Activated B cell treated with CpG ODN at 0.5 μM for 24 hours (primary cell): ENCODE results near the gene CBFA2T3. TPM values are rescaled to one million over a fixed set of nuclear protein-coding genes. Genes with fewer than 3 reads are reported as not detected.

Experiments used
- ATAC-seq: fragments of 200-7000 bp; cut with Tn5 transposase; one replicate; pipeline ENCODE4 v1.10.0; 2021; ENCODE audit warnings: low read depth, mild to moderate bottlenecking, moderate library complexity
- CTCF ChIA-PET: fragments of 350-600 bp; sonication (Branson Sonifier 250); formaldehyde crosslinking; loops from one replicate; lab custom pipeline; 2021; ENCODE audit warnings: antibody characterized with exemption; lab: Charles Lee
- POLR2A ChIA-PET: fragments of 350-600 bp; sonication (Branson Sonifier 250); formaldehyde crosslinking; loops from one replicate; lab custom pipeline; 2021; ENCODE audit warnings: antibody characterized with exemption; lab: Charles Lee
- DNase-seq: peaks from one replicate; pipeline ENCODE4 v3.0.0; 2022
- H3K27ac Mint-ChIP-seq: one replicate; pipeline ENCODE4 v1.8.0; 2020; ENCODE audit warnings: mixed read lengths
- H3K27me3 Mint-ChIP-seq: one replicate; pipeline ENCODE4 v1.8.0; 2021; ENCODE audit warnings: mixed read lengths
- H3K36me3 Mint-ChIP-seq: one replicate; pipeline ENCODE4 v1.8.0; 2021; ENCODE audit warnings: low read depth, mixed read lengths
- H3K4me1 Mint-ChIP-seq: one replicate; pipeline ENCODE4 v1.8.0; 2021; ENCODE audit warnings: mixed read lengths
- H3K4me3 Mint-ChIP-seq: one replicate; pipeline ENCODE4 v1.8.0; 2020; ENCODE audit warnings: mild to moderate bottlenecking, mixed read lengths
- H3K9me3 Mint-ChIP-seq: one replicate; pipeline ENCODE4 v1.8.0; 2020; ENCODE audit warnings: mixed read lengths
- CTCF ChIP-seq: fragments of 200-600 bp; IDR thresholded peaks from one replicate; pipeline ENCODE4 v1.8.0; 2022; ENCODE audit warnings: antibody characterized with exemption, mild to moderate bottlenecking
- intact Hi-C: fragments of 100-400 bp; cut with micrococcal nuclease; formaldehyde crosslinking; loops from one replicate; pipeline ENCODE4 v1.15.1; 2024
- total RNA-seq: library from RNA; stranded (reverse); gene quantifications from 2 replicates; pipeline ENCODE4 v1.2.3, GENCODE V29; 2022

Gene CBFA2T3
- total RNA-seq, 1 donor from 2014 or later, result 63.3 TPM

GRCh38 chr16:89006036-89006752 lies 29.2 kb upstream of the CBFA2T3 start:
- Mint-ChIP-seq H3K27ac (no peak overlapping the region), H3K4me1 (peaks cover 19% of the 10 kb centered on the region), H3K4me3 (no peak overlapping the region), H3K27me3 (peaks cover 37% of the 10 kb centered on the region), H3K9me3 (no peaks in the 10 kb centered on the region), H3K36me3 (no peaks in the 10 kb centered on the region)
- TF ChIP-seq CTCF, result no peak
- DNase-seq, result no peak
- POLR2A ChIA-PET, result no interaction called here
- no peak for ATAC-seq
- intact Hi-C loops, result no loop called here
- CTCF ChIA-PET, result no interaction called here

GRCh38 chr16:89005201-89006035 lies 28.4 kb upstream of the CBFA2T3 start:
- Mint-ChIP-seq H3K27ac (no peak overlapping the region), H3K36me3 (no peaks in the 10 kb centered on the region), H3K4me3 (no peak overlapping the region), H3K27me3 (peaks cover 37% of the 10 kb centered on the region), H3K4me1 (peaks cover 20% of the 10 kb centered on the region), H3K9me3 (no peaks in the 10 kb centered on the region)
- no peak for TF ChIP-seq CTCF
- POLR2A ChIA-PET, result no interaction called here
- intact Hi-C loops, result loop anchor here (2.0 kb wide), 1 partner anchor 27 kb away; no protein-coding TSS in a partner anchor
- CTCF ChIA-PET, result no interaction called here
- ATAC-seq (no peak), DNase-seq (no peak)

- no peak for DNase-seq
- Mint-ChIP-seq H3K9me3 (peaks cover under 1% of the 10 kb centered on the region), H3K36me3 (no peaks in the 10 kb centered on the region), H3K27me3 (peaks cover 31% of the 10 kb centered on the region), H3K4me1 (peaks cover 27% of the 10 kb centered on the region), H3K27ac (no peak overlapping the region), H3K4me3 (peak overlapping the region; percentile 8)
- ChIA-PET POLR2A (no interaction called here), CTCF (interaction anchor here (0.6 kb wide), 1 partner anchor 113 kb away, joined by 3 read pairs; no protein-coding TSS in a partner anchor)
- TF ChIP-seq CTCF, result no peak
- ATAC-seq, result peak; percentile 40
- intact Hi-C loops, result loop anchor here (2.0 kb wide), 1 partner anchor 26 kb away; no protein-coding TSS in a partner anchor
These were observed 27.3 kb upstream of the CBFA2T3 start for GRCh38 chr16:89004209-89004831.

- H3K27ac Mint-ChIP-seq, result no peak overlapping the region
- peaks cover 5% of the 10 kb centered on the region for H3K9me3 Mint-ChIP-seq
- intact Hi-C loops, result loop anchor here (2.0 kb wide), 1 partner anchor 25 kb away; no protein-coding TSS in a partner anchor
- DNase-seq, result no peak
- ChIA-PET POLR2A (no interaction called here), CTCF (no interaction called here)
- peaks cover 31% of the 10 kb centered on the region for H3K4me1 Mint-ChIP-seq
- H3K4me3 Mint-ChIP-seq, result peak overlapping the region; percentile 8
- no peak for TF ChIP-seq CTCF
- no peak for ATAC-seq
- H3K27me3 Mint-ChIP-seq, result peaks cover 33% of the 10 kb centered on the region
- no peaks in the 10 kb centered on the region for H3K36me3 Mint-ChIP-seq
These were observed 26.8 kb upstream of the CBFA2T3 start for GRCh38 chr16:89003831-89004208.
